H9 (cell line): Measurements from ENCODE around the gene PRRT1B. TPM values are rescaled to one million over a fixed set of nuclear protein-coding genes. Genes with fewer than 3 reads are reported as not detected.

Experiments used
- DNase-seq: peaks from one replicate; pipeline ENCODE4 v3.0.0-alpha.2; 2017
- H2AFZ ChIP-seq: one replicate; pipeline ENCODE4 v1.6.1; 2013; ENCODE audit warnings: mild to moderate bottlenecking, low read length, control low read depth, moderate library complexity
- H2AK5ac ChIP-seq: 2 replicates; pipeline ENCODE4 v1.6.1; 2013; ENCODE audit warnings: low read length, control low read depth, mixed read lengths; ENCODE audit not compliant: insufficient read length
- H2BK120ac ChIP-seq: one replicate; pipeline ENCODE4 v1.6.1; 2013; ENCODE audit warnings: low read depth, mild to moderate bottlenecking, low read length, control low read depth, inconsistent platforms; ENCODE audit not compliant: poor library complexity, severe bottlenecking
- H2BK12ac ChIP-seq: 2 replicates; pipeline ENCODE4 v1.6.1; 2013; ENCODE audit warnings: low read length, control low read depth, mixed read lengths, low read depth; ENCODE audit not compliant: insufficient read length
- H2BK15ac ChIP-seq: 2 replicates; pipeline ENCODE4 v1.6.1; 2013; ENCODE audit warnings: low read depth, low read length, control low read depth
- H2BK20ac ChIP-seq: one replicate; pipeline ENCODE4 v1.6.1; 2013; ENCODE audit warnings: low read depth, mild to moderate bottlenecking, low read length, control low read depth, inconsistent platforms; ENCODE audit not compliant: poor library complexity, severe bottlenecking
- H2BK5ac ChIP-seq: 2 replicates; pipeline ENCODE4 v1.6.1; 2013; ENCODE audit warnings: low read length, control low read depth, mixed read lengths; ENCODE audit not compliant: insufficient read length
- H3K14ac ChIP-seq: 2 replicates; pipeline ENCODE4 v1.6.1; 2013; ENCODE audit warnings: low read length, control low read depth; ENCODE audit not compliant: insufficient read depth
- H3K18ac ChIP-seq: 2 replicates; pipeline ENCODE4 v1.6.1; 2013; ENCODE audit warnings: low read depth, mild to moderate bottlenecking, mixed read lengths, low read length, control low read depth; ENCODE audit not compliant: insufficient read length
- H3K23ac ChIP-seq: 2 replicates; pipeline ENCODE4 v1.6.1; 2013; ENCODE audit warnings: low read length, control low read depth, mixed read lengths, low read depth; ENCODE audit not compliant: insufficient read length
- H3K23me2 ChIP-seq: 2 replicates; pipeline ENCODE4 v1.6.1; 2013; ENCODE audit warnings: low read depth, mild to moderate bottlenecking, mixed read lengths, low read length, control low read depth; ENCODE audit not compliant: insufficient read length, poor library complexity, severe bottlenecking
- H3K27ac ChIP-seq: 2 replicates; pipeline ENCODE4 v1.5.1; 2013; ENCODE audit warnings: low read length, control low read depth, mixed read lengths, low read depth; ENCODE audit not compliant: insufficient read length
- H3K27me3 ChIP-seq: 2 replicates; pipeline ENCODE4 v1.6.1; 2013; ENCODE audit warnings: low read length, control low read depth, inconsistent platforms; ENCODE audit not compliant: insufficient read depth
- H3K4ac ChIP-seq: 2 replicates; pipeline ENCODE4 v1.6.1; 2013; ENCODE audit warnings: low read depth, mild to moderate bottlenecking, control low read depth, inconsistent platforms, low read length, moderate library complexity
- H3K4me1 ChIP-seq: 2 replicates; pipeline ENCODE4 v1.6.1; 2013; ENCODE audit warnings: low read length, control low read depth, inconsistent platforms; ENCODE audit not compliant: insufficient read depth
- H3K4me2 ChIP-seq: 2 replicates; pipeline ENCODE4 v1.6.1; 2013; ENCODE audit warnings: low read length, control low read depth, mixed read lengths; ENCODE audit not compliant: insufficient read length, insufficient read depth
- H3K56ac ChIP-seq: 2 replicates; pipeline ENCODE4 v1.6.1; 2013; ENCODE audit warnings: low read depth, mild to moderate bottlenecking, mixed read lengths, low read length, control low read depth; ENCODE audit not compliant: insufficient read length
- H3K79me1 ChIP-seq: 2 replicates; pipeline ENCODE4 v1.6.1; 2013; ENCODE audit warnings: low read depth, mild to moderate bottlenecking, moderate library complexity, low read length, control low read depth, inconsistent platforms; ENCODE audit not compliant: insufficient read depth, poor library complexity, severe bottlenecking
- H3K79me2 ChIP-seq: 2 replicates; pipeline ENCODE4 v1.6.1; 2013; ENCODE audit warnings: low read length, control low read depth, inconsistent platforms; ENCODE audit not compliant: insufficient read depth
- H3K9ac ChIP-seq: 2 replicates; pipeline ENCODE4 v1.6.1; 2013; ENCODE audit warnings: low read length, control low read depth, mixed read lengths; ENCODE audit not compliant: insufficient read length; ENCODE audit errors: extremely low read depth
- H3K9me3 ChIP-seq: one replicate; pipeline ENCODE4 v1.6.1; 2013; ENCODE audit warnings: low read depth, low read length, inconsistent platforms; ENCODE audit not compliant: control insufficient read depth
- H3T11ph ChIP-seq: one replicate; pipeline ENCODE4 v1.6.1; 2013; ENCODE audit warnings: mild to moderate bottlenecking, low read length, control low read depth, inconsistent platforms
- H4K20me1 ChIP-seq: one replicate; pipeline ENCODE4 v1.6.1; 2013; ENCODE audit not compliant: control insufficient read depth, insufficient read length, insufficient read depth
- H4K5ac ChIP-seq: 2 replicates; pipeline ENCODE4 v1.6.1; 2013; ENCODE audit warnings: low read depth, mild to moderate bottlenecking, mixed read lengths, low read length, control low read depth; ENCODE audit not compliant: insufficient read length
- H4K8ac ChIP-seq: replicated peaks from 2 replicates; pipeline ENCODE4 v1.6.1; 2013; ENCODE audit warnings: low read length, control low read depth, mixed read lengths, low read depth; ENCODE audit not compliant: insufficient read length
- H4K91ac ChIP-seq: 2 replicates; pipeline ENCODE4 v1.6.1; 2013; ENCODE audit warnings: low read depth, mild to moderate bottlenecking, moderate library complexity, mixed read lengths, low read length, control low read depth; ENCODE audit not compliant: insufficient read length
- H3K27ac Mint-ChIP-seq, 3 experiments: 2 replicates in 2 of 3; 3 replicates in 1 of 3; pipeline ENCODE4 v1.8.0; 2020 to 2021; ENCODE audit warnings: mixed read lengths in 3 of 3, mild to moderate bottlenecking in 1 of 3, moderate library complexity in 1 of 3
- H3K27me3 Mint-ChIP-seq: 2 replicates; pipeline ENCODE4 v1.8.0; 2021; ENCODE audit warnings: low read depth, mild to moderate bottlenecking, moderate library complexity, mixed read lengths
- H3K36me3 Mint-ChIP-seq, 3 experiments: 2 replicates in 2 of 3; 3 replicates in 1 of 3; pipeline ENCODE4 v1.8.0; 2020 to 2021; ENCODE audit warnings: low read depth in 3 of 3, mixed read lengths in 3 of 3; ENCODE audit not compliant: insufficient read depth in 1 of 3
- H3K4me1 Mint-ChIP-seq, 2 experiments: 2 replicates each; pipeline ENCODE4 v1.8.0; 2020; ENCODE audit warnings: mixed read lengths in 2 of 2
- H3K4me3 Mint-ChIP-seq, 2 experiments: 2 replicates in 1 of 2; 3 replicates in 1 of 2; pipeline ENCODE4 v1.8.0; 2020 to 2021; ENCODE audit warnings: mild to moderate bottlenecking in 2 of 2, mixed read lengths in 2 of 2, moderate library complexity in 1 of 2
- H3K9me3 Mint-ChIP-seq, 2 experiments: 2 replicates in 1 of 2; 3 replicates in 1 of 2; pipeline ENCODE4 v1.8.0; 2020; ENCODE audit warnings: mild to moderate bottlenecking in 2 of 2, mixed read lengths in 2 of 2, moderate library complexity in 1 of 2
- WGBS: extraction: QIAGEN DNeasy Blood & Tissue Kit; methylation state at CpG from one replicate; pipeline ENCODE4 v1.1.7; 2013; ENCODE audit warnings: missing lambda C conversion rate, low lambda C conversion rate, mixed read lengths; ENCODE audit not compliant: insufficient read length; ENCODE audit errors: extremely low coverage; 5-methylcytosine and 5-hydroxymethylcytosine counted together
- total RNA-seq: library from RNA; stranded (reverse); gene quantifications from 2 replicates; pipeline ENCODE4 v1.2.1, GENCODE V29; 2021
- TF ChIP-seq, protein P1 (sequence below): fragments of 200-600 bp; sonication (generic); conservative IDR thresholded peaks from 3 replicates; pipeline ENCODE4 v1.8.0; 2021; ENCODE audit warnings: antibody characterized with exemption, mild to moderate bottlenecking

Gene PRRT1B
- total RNA-seq, 1 experiment from 2014 or later, result 1.0 TPM

DNA sequence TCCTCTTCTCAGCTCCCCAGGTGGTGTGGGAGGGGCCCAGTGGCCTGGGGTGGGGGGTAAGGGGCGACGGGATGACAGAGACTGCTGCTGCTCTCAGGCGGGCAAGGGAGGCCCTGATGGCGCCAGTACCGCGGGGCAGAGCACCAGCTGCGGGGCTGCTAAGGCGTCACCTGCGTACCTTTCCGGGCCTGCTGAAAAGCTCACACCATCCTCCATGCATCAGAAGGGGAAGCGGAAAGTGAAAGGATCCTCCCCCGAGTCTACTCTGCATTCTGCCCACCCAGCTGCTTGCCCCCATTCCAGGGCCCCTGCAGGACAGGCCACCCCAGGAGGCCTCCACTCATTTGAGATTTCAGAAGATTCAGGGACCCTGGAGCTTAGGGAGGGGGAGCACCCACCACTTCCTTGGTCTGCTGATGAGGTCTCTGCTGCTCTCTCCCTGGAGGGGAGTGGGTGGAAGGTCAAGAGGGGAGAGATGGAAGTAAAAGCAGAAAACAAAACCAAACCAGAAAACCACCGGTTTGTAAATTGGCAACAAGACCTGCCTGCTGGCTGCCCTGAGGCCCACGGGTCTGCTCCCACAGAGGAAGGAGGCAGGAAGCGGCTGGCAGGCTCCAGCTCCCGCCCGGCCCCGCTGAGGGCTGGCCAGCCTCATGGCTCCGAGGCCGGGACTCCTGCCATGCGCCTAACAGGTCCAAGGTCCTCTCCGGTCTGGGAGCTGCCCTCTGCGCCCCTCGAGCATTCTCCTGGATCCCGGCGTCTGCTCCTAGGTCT, 33.6 kb downstream of the PRRT1B start:
- Histone ChIP-seq H3K79me1 (no peaks in the 10 kb centered on the region), H3K79me2 (no peaks in the 10 kb centered on the region), H2BK15ac (no peak overlapping the region), H2BK20ac (no peak overlapping the region), H3K27ac (no peak overlapping the region), H4K91ac (no peak overlapping the region), H2AFZ (no peak overlapping the region), H2AK5ac (no peak overlapping the region), H2BK5ac (no peak overlapping the region), H3K23ac (no peak overlapping the region), H3K4me2 (no peak overlapping the region), H3K4me1 (no peaks in the 10 kb centered on the region), H2BK12ac (no peak overlapping the region), H3K18ac (no peak overlapping the region), H3K9me3 (no peaks in the 10 kb centered on the region), H3K56ac (no peak overlapping the region), H3K4ac (no peak overlapping the region), H3T11ph (no peak overlapping the region), H3K23me2 (no peaks in the 10 kb centered on the region), H3K27me3 (no peaks in the 10 kb centered on the region), H2BK120ac (no peak overlapping the region), H3K14ac (no peak overlapping the region), H4K20me1 (no peaks in the 10 kb centered on the region), H4K8ac (no peak overlapping the region), H3K9ac (no peak overlapping the region), H4K5ac (no peak overlapping the region)
- H3K4me3 Mint-ChIP-seq, result no peak overlapping the region
- TF ChIP-seq, protein P1, sequence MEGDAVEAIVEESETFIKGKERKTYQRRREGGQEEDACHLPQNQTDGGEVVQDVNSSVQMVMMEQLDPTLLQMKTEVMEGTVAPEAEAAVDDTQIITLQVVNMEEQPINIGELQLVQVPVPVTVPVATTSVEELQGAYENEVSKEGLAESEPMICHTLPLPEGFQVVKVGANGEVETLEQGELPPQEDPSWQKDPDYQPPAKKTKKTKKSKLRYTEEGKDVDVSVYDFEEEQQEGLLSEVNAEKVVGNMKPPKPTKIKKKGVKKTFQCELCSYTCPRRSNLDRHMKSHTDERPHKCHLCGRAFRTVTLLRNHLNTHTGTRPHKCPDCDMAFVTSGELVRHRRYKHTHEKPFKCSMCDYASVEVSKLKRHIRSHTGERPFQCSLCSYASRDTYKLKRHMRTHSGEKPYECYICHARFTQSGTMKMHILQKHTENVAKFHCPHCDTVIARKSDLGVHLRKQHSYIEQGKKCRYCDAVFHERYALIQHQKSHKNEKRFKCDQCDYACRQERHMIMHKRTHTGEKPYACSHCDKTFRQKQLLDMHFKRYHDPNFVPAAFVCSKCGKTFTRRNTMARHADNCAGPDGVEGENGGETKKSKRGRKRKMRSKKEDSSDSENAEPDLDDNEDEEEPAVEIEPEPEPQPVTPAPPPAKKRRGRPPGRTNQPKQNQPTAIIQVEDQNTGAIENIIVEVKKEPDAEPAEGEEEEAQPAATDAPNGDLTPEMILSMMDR, result no peak
- no peak for DNase-seq
- 0 out of 4 replicates have a peak, but pooled peaks cover 0 to 4% of the 10 kb centered on the region in 2 experiments for H3K4me1 Mint-ChIP-seq
- no peaks in the 10 kb centered on the region for H3K27me3 Mint-ChIP-seq
- peaks cover 8 to 39% (median 30%) of the 10 kb centered on the region in 3 experiments; a peak in 6 of 7 replicates for H3K36me3 Mint-ChIP-seq
- no peaks in the 10 kb centered on the region for H3K9me3 Mint-ChIP-seq
- no CpG with 5 or more reads among the region's 26 CpGs for WGBS
- peak overlapping the region in 1 of 3 experiments; percentile 7; a peak in 1 of 7 replicates for H3K27ac Mint-ChIP-seq
